ENCODE results near the gene GARIN5B.
A peak's percentile ranks its signal among the peaks of the same experiment; 100 is the strongest.

Gene GARIN5B

DNA sequence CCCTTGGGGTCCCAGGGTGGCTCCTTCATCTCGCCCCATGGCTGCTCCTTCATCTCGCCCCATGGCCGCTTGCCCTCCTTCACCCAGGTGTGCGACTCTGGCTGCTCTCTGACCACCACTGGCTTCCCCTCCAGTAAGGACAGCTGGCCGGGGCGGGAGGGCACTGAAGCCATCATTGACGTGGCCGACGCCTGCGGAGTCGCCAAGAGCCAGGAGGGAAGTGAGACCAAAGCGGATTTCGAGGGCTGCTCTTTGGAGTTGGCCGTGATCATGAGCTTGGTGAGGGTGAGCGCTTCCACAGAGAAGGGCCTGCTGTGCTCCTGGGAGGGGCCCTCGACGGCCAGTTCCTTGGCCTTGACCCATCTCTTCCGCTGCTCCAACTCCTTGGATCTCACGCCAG, 4.6 kb downstream of the GARIN5B start:
- Histone ChIP-seq H3K27me3 (ENCODE audit: control insufficient read depth in 2 of 2, insufficient read depth in 2 of 2, low read length in 2 of 2) (peaks cover 0 to 3% of the 10 kb centered on the region in 2 donors), H3K36me3 (ENCODE audit: control insufficient read depth in 2 of 2, insufficient read depth in 2 of 2, low read length in 2 of 2) (no peaks in the 10 kb centered on the region), H3K27ac (ENCODE audit: low read depth in 2 of 2, low read length in 2 of 2) (no peak overlapping the region), H3K9me3 (ENCODE audit: control insufficient read depth in 2 of 2, low read length in 2 of 2) (no peaks in the 10 kb centered on the region), H3K4me3 (ENCODE audit: low read length in 2 of 2) (no peak overlapping the region), H3K4me1 (ENCODE audit: control insufficient read depth in 2 of 2, insufficient read depth in 2 of 2, low read length in 2 of 2) (peaks cover 2 to 5% of the 10 kb centered on the region in 2 donors), H3K9ac (ENCODE audit: low read depth in 1 of 2, low read length in 2 of 2) (no peak overlapping the region)

GRCh38 chr19:55355213-55355821, 7.7 kb downstream of the GARIN5B start:
- no peaks in the 10 kb centered on the region for H3K36me3 ChIP-seq (ENCODE audit: control insufficient read depth in 2 of 2, insufficient read depth in 2 of 2, low read length in 2 of 2)
- peaks cover 21 to 26% of the 10 kb centered on the region in 2 donors for H3K4me1 ChIP-seq (ENCODE audit: control insufficient read depth in 2 of 2, insufficient read depth in 2 of 2, low read length in 2 of 2)
- no peak overlapping the region for H3K9ac ChIP-seq (ENCODE audit: low read depth in 1 of 2, low read length in 2 of 2)
- no peaks in the 10 kb centered on the region for H3K9me3 ChIP-seq (ENCODE audit: control insufficient read depth in 2 of 2, low read length in 2 of 2)
- no peak overlapping the region for H3K4me3 ChIP-seq (ENCODE audit: low read length in 2 of 2)
- H3K27me3 ChIP-seq (ENCODE audit: control insufficient read depth in 2 of 2, insufficient read depth in 2 of 2, low read length in 2 of 2) = peaks cover 15 to 17% of the 10 kb centered on the region in 2 donors
- H3K27ac ChIP-seq (ENCODE audit: low read depth in 2 of 2, low read length in 2 of 2) = no peak overlapping the region

- H3K9ac ChIP-seq (ENCODE audit: low read depth in 1 of 2, low read length in 2 of 2) = peak within 1 kb of the TSS; percentile 41 to 85
- H3K27me3 ChIP-seq (ENCODE audit: control insufficient read depth in 2 of 2, insufficient read depth in 2 of 2, low read length in 2 of 2) = peaks cover 15 to 17% of the 10 kb centered on the region in 2 donors
These were observed 8.3 kb downstream of the GARIN5B start, which contains the start of gene COX6B2 for GRCh38 chr19:55354698-55355212. COX6B2 (minus strand) TSS chr19:55354719; CDS start chr19:55354521, 198 bp downstream.

DNA sequence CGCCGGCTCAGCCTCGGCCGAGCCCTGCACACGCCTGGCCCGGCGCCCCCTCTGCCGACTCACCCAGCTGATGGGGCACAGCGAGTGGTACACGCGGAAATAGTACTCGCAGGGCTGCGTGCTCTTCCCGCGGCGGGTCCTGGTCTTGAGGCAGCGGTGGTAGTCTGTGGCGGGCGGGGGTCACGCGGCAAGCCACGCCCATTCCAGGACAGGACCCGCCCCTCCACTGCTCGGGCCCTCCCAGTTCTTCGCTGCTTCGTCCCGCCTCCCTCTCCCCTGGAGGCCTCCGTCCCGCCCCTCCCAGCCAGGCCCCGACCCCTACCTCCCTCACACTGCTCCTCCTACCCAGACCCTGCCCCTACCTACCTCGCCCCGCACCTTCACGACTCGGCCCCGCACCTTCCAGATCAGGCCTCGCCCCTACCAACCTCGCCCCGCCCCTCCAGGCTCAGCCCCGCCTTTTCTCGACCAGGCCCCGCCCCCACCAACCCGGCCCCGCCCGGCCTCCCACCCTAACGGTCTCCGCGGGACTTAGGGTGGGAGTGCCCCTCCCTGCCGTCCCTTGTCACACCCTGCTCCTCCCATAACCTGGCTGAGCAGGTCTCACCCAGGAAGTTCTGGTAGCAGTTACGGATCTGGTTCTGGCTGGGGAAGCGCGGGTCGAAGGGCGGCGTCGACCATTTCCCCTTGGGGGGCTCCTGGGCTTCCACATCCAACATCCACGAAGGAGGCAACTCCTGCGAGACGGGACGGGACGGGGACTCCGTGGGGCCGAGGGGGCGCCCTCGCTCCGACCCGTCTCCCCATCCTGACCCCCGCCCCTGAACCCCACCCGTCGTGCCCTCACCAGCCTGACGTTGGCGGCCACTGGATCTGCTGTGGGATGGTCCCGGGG, 9.0 kb downstream of the GARIN5B start:
- peak overlapping the region; percentile 70 to 71 for H3K4me3 ChIP-seq (ENCODE audit: low read length in 2 of 2)
- peaks cover 22 to 27% of the 10 kb centered on the region in 2 donors for H3K4me1 ChIP-seq (ENCODE audit: control insufficient read depth in 2 of 2, insufficient read depth in 2 of 2, low read length in 2 of 2)
- peak overlapping the region; percentile 23 to 55 for H3K27ac ChIP-seq (ENCODE audit: low read depth in 2 of 2, low read length in 2 of 2)
- H3K9me3 ChIP-seq (ENCODE audit: control insufficient read depth in 2 of 2, low read length in 2 of 2) = no peaks in the 10 kb centered on the region
- no peaks in the 10 kb centered on the region for H3K36me3 ChIP-seq (ENCODE audit: control insufficient read depth in 2 of 2, insufficient read depth in 2 of 2, low read length in 2 of 2)
- H3K27me3 ChIP-seq (ENCODE audit: control insufficient read depth in 2 of 2, insufficient read depth in 2 of 2, low read length in 2 of 2) = peaks cover 15 to 17% of the 10 kb centered on the region in 2 donors
- H3K9ac ChIP-seq (ENCODE audit: low read depth in 1 of 2, low read length in 2 of 2) = peak overlapping the region; percentile 41 to 85

More at GRCh38 chr19:55354698-55355212, 8.3 kb downstream of the GARIN5B start, which contains the start of gene COX6B2:
- Histone ChIP-seq H3K4me3 (ENCODE audit: low read length in 2 of 2) (peak within 1 kb of the TSS; percentile 70 to 71), H3K27ac (ENCODE audit: low read depth in 2 of 2, low read length in 2 of 2) (peak within 1 kb of the TSS; percentile 23 to 55), H3K9me3 (ENCODE audit: control insufficient read depth in 2 of 2, low read length in 2 of 2) (no peaks in the 10 kb centered on the region), H3K4me1 (ENCODE audit: control insufficient read depth in 2 of 2, insufficient read depth in 2 of 2, low read length in 2 of 2) (peaks cover 22 to 27% of the 10 kb centered on the region in 2 donors), H3K36me3 (ENCODE audit: control insufficient read depth in 2 of 2, insufficient read depth in 2 of 2, low read length in 2 of 2) (no peaks in the 10 kb centered on the region)

DNA sequence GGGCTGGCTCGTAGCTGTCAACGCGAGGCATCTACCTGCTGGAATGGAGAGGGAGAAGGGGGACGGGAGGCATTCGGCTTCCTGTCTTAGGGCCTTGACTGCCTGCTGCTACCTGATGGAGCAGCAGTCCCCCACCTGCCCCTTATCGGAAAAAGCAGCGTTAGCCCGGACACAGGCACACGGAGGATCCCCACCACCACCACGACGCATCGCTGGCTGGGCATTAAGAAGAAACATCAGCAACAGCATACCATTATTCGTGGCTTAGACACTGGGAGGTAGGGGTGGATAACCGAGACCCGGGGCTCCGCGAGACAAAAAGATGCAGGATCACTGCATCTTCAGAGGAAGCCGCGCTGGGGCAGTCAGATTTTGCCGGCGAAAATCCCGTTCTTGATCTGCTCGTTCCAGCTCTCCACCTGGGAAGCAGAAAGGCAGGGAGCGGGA, 9.7 kb downstream of the GARIN5B start:
- Histone ChIP-seq H3K9me3 (ENCODE audit: control insufficient read depth in 2 of 2, low read length in 2 of 2) (no peaks in the 10 kb centered on the region), H3K27me3 (ENCODE audit: control insufficient read depth in 2 of 2, insufficient read depth in 2 of 2, low read length in 2 of 2) (peaks cover 15 to 17% of the 10 kb centered on the region in 2 donors), H3K27ac (ENCODE audit: low read depth in 2 of 2, low read length in 2 of 2) (peak overlapping the region; percentile 23 to 55), H3K36me3 (ENCODE audit: control insufficient read depth in 2 of 2, insufficient read depth in 2 of 2, low read length in 2 of 2) (no peaks in the 10 kb centered on the region), H3K9ac (ENCODE audit: low read depth in 1 of 2, low read length in 2 of 2) (peak overlapping the region; percentile 41 to 85), H3K4me1 (ENCODE audit: control insufficient read depth in 2 of 2, insufficient read depth in 2 of 2, low read length in 2 of 2) (peaks cover 22 to 27% of the 10 kb centered on the region in 2 donors), H3K4me3 (ENCODE audit: low read length in 2 of 2) (peak overlapping the region; percentile 70 to 71)

GRCh38 chr19:55352549-55353145, 10.4 kb downstream of the GARIN5B start:
- Histone ChIP-seq H3K4me1 (ENCODE audit: control insufficient read depth in 2 of 2, insufficient read depth in 2 of 2, low read length in 2 of 2) (peaks cover 22 to 27% of the 10 kb centered on the region in 2 donors), H3K9ac (ENCODE audit: low read depth in 1 of 2, low read length in 2 of 2) (no peak overlapping the region), H3K9me3 (ENCODE audit: control insufficient read depth in 2 of 2, low read length in 2 of 2) (no peaks in the 10 kb centered on the region), H3K36me3 (ENCODE audit: control insufficient read depth in 2 of 2, insufficient read depth in 2 of 2, low read length in 2 of 2) (no peaks in the 10 kb centered on the region), H3K27ac (ENCODE audit: low read depth in 2 of 2, low read length in 2 of 2) (no peak overlapping the region), H3K27me3 (ENCODE audit: control insufficient read depth in 2 of 2, insufficient read depth in 2 of 2, low read length in 2 of 2) (peaks cover 15 to 17% of the 10 kb centered on the region in 2 donors), H3K4me3 (ENCODE audit: low read length in 2 of 2) (peak overlapping the region in 1 of 2 donors; percentile 71)

GRCh38 chr19:55352040-55352439, 11.0 kb downstream of the GARIN5B start:
- no peak overlapping the region for H3K27ac ChIP-seq (ENCODE audit: low read depth in 2 of 2, low read length in 2 of 2)
- H3K4me1 ChIP-seq (ENCODE audit: control insufficient read depth in 2 of 2, insufficient read depth in 2 of 2, low read length in 2 of 2) = peaks cover 22 to 27% of the 10 kb centered on the region in 2 donors
- H3K4me3 ChIP-seq (ENCODE audit: low read length in 2 of 2) = no peak overlapping the region
- no peak overlapping the region for H3K9ac ChIP-seq (ENCODE audit: low read depth in 1 of 2, low read length in 2 of 2)
- no peaks in the 10 kb centered on the region for H3K36me3 ChIP-seq (ENCODE audit: control insufficient read depth in 2 of 2, insufficient read depth in 2 of 2, low read length in 2 of 2)
- H3K9me3 ChIP-seq (ENCODE audit: control insufficient read depth in 2 of 2, low read length in 2 of 2) = no peaks in the 10 kb centered on the region
- peaks cover 15 to 17% of the 10 kb centered on the region in 2 donors for H3K27me3 ChIP-seq (ENCODE audit: control insufficient read depth in 2 of 2, insufficient read depth in 2 of 2, low read length in 2 of 2)

GRCh38 chr19:55350620-55351315, 12.3 kb downstream of the GARIN5B start:
- H3K4me1 ChIP-seq (ENCODE audit: control insufficient read depth in 2 of 2, insufficient read depth in 2 of 2, low read length in 2 of 2) = peaks cover 26 to 33% of the 10 kb centered on the region in 2 donors
- peak overlapping the region in 1 of 2 donors; percentile 6 for H3K9ac ChIP-seq (ENCODE audit: low read depth in 1 of 2, low read length in 2 of 2)
- H3K4me3 ChIP-seq (ENCODE audit: low read length in 2 of 2) = no peak overlapping the region
- peak overlapping the region; percentile 14 to 52 for H3K27ac ChIP-seq (ENCODE audit: low read depth in 2 of 2, low read length in 2 of 2)
- H3K27me3 ChIP-seq (ENCODE audit: control insufficient read depth in 2 of 2, insufficient read depth in 2 of 2, low read length in 2 of 2) = peaks cover 15 to 17% of the 10 kb centered on the region in 2 donors
- H3K36me3 ChIP-seq (ENCODE audit: control insufficient read depth in 2 of 2, insufficient read depth in 2 of 2, low read length in 2 of 2) = no peaks in the 10 kb centered on the region
- H3K9me3 ChIP-seq (ENCODE audit: control insufficient read depth in 2 of 2, low read length in 2 of 2) = no peaks in the 10 kb centered on the region

- peaks cover 0 to 4% of the 10 kb centered on the region in 2 donors for H3K36me3 ChIP-seq (ENCODE audit: control insufficient read depth in 2 of 2, insufficient read depth in 2 of 2, low read length in 2 of 2)
- H3K27me3 ChIP-seq (ENCODE audit: control insufficient read depth in 2 of 2, insufficient read depth in 2 of 2, low read length in 2 of 2) = peaks cover 12 to 17% of the 10 kb centered on the region in 2 donors
- H3K4me1 ChIP-seq (ENCODE audit: control insufficient read depth in 2 of 2, insufficient read depth in 2 of 2, low read length in 2 of 2) = peaks cover 25 to 34% of the 10 kb centered on the region in 2 donors
- no peak overlapping the region for H3K27ac ChIP-seq (ENCODE audit: low read depth in 2 of 2, low read length in 2 of 2)
- no peak overlapping the region for H3K9ac ChIP-seq (ENCODE audit: low read depth in 1 of 2, low read length in 2 of 2)
- no peak overlapping the region for H3K4me3 ChIP-seq (ENCODE audit: low read length in 2 of 2)
- no peaks in the 10 kb centered on the region for H3K9me3 ChIP-seq (ENCODE audit: control insufficient read depth in 2 of 2, low read length in 2 of 2)
These were observed 14.6 kb downstream of the GARIN5B start for GRCh38 chr19:55348317-55349034.

Data from mucosa of rectum (tissue), 2 donors.